ENCODE data around the gene UBALD2.
"Not testable (repeated sequence)": the region's sequence is repeated elsewhere in the genome, so short reads cannot be mapped to it uniquely, and the experiment has no call there.

Gene UBALD2

GRCh38 chr17:76278268-76278908 lies 13.2 kb downstream of the UBALD2 start:
- no peak for DNase-seq

GRCh38 chr17:76278952-76279741 lies 14.0 kb downstream of the UBALD2 start:
- DNase-seq: peak; percentile 55

GRCh38 chr17:76279742-76280287 lies 14.7 kb downstream of the UBALD2 start:
- no peak for DNase-seq

- DNase-seq: no peak
Measured at GRCh38 chr17:76280650-76281049, 15.5 kb downstream of the UBALD2 start.

GRCh38 chr17:76281573-76282371 lies 16.6 kb downstream of the UBALD2 start:
- peak; percentile 19 for DNase-seq

GRCh38 chr17:76292567-76292966 lies 27.4 kb downstream of the UBALD2 start:
- no peak for DNase-seq

- no peak for DNase-seq
Measured at GRCh38 chr17:76293106-76293505, 28.0 kb downstream of the UBALD2 start.

- DNase-seq: no peak
Measured at GRCh38 chr17:76296186-76296585, 31.0 kb downstream of the UBALD2 start.

GRCh38 chr17:76296889-76297288 lies 31.7 kb downstream of the UBALD2 start:
- no peak for DNase-seq

GRCh38 chr17:76297436-76297835 lies 32.3 kb downstream of the UBALD2 start:
- no peak for DNase-seq

GRCh38 chr17:76304226-76305134 lies 39.3 kb downstream of the UBALD2 start:
- DNase-seq: no peak

- not testable (repeated sequence) for DNase-seq
Measured at GRCh38 chr17:76305135-76305454, 39.9 kb downstream of the UBALD2 start.

GRCh38 chr17:76307299-76307965 lies 42.3 kb downstream of the UBALD2 start:
- DNase-seq: no peak

- DNase-seq: no peak
Measured at GRCh38 chr17:76307966-76308338, 42.8 kb downstream of the UBALD2 start, which contains the start of gene QRICH2. QRICH2 (minus strand) TSS chr17:76308276; CDS start chr17:76307998, 278 bp downstream.

- no peak for DNase-seq
Measured at GRCh38 chr17:76309461-76309860, 44.3 kb downstream of the UBALD2 start.

- DNase-seq: no peak
Measured at GRCh38 chr17:76312735-76313134, 47.6 kb downstream of the UBALD2 start.

- DNase-seq: no peak
Measured at GRCh38 chr17:76314392-76315227, 49.5 kb downstream of the UBALD2 start.

- no peak for DNase-seq
Measured at GRCh38 chr17:76317535-76317934, 52.4 kb downstream of the UBALD2 start.

GRCh38 chr17:76318586-76318985 lies 53.4 kb downstream of the UBALD2 start:
- DNase-seq: no peak
